IPS-11a (cell line): ENCODE data around the gene DTNB.
"Not testable (repeated sequence)": the region's sequence is repeated elsewhere in the genome, so short reads cannot be mapped to it uniquely, and the experiment has no call there.

Experiments used
- H3K4me3 ChIP-seq: one replicate; pipeline ENCODE4 v1.5.1; 2013; ENCODE audit warnings: low read depth, low read length, control low read depth

The DTNB gene

DNA sequence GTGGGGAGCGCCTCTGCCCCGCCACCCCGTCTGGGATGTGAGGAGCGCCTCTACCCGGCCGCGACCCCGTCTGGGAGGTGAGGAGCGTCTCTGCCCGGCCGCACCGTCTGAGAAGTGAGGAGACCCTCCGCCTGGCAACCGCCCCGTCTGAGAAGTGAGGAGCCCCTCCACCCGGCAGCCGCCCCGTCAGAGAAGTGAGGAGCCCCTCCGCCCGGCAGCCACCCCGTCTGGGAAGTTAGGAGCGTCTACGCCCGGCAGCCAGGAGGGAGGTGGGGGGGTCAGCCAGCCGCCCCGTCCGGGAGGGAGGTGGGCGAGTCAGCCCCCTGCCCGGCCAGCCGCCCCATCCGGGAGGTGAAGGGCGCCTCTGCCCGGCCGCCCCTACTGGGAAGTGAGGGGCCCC, 39.6 kb downstream of the DTNB start:
- not testable (repeated sequence) for H3K4me3 ChIP-seq

DNA sequence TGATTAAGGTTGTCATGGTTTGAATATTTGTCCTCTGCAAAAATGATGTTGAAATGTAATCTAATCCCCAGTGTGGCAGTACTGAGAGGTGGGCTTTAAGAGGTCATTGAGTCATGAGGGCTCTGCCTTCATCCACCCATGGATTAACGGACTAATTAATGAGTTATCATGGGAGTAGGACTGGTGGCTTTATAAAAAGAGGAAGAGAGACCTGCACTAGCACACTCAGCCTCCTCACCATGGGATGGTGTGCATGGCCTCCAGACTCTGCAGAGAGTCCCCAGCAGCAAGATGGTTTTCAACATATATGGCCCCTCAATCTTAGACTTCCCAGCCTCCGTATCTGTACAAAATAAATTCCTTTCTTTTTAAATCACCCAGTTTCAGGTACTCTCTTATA, 41.0 kb downstream of the DTNB start:
- H3K4me3 ChIP-seq, result no peak overlapping the region

DNA sequence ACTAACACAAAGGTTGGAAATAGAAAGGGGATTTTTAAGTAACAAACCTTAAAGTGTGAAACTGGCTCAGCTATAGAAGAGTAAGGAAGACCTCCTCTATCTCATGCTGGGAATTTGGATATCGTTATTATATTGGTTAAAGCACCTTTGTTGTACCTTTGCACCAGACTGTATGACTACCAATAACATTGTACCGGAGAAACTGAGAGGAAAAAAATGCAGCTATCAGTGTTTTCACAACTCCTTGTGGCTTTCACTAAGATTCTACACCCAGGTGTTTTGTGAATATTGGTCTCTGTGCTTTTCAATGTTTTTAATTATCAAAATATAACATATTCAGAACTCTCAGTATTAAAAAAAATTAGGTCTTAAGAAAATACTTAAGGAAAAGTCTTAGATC, 48.7 kb downstream of the DTNB start:
- no peak overlapping the region for H3K4me3 ChIP-seq

DNA sequence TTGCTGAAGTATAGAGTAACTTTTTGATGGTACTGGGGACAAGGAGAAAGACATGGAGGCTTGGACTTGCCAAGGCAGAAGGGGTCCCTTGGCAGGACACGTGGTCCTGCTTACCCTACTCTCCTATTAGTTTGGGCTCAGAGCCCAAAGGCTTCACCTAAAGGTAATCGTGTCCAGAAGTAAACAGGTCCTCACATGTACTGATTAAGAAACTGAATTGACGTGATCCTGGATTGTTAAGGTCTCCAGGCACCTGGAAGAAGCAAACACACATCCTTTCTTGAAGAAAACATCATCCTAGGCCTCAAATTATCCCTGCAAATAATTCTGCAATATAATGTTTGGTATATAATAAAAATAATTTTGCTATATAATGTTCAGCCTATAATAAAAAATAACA, 50.0 kb downstream of the DTNB start:
- no peak overlapping the region for H3K4me3 ChIP-seq

DNA sequence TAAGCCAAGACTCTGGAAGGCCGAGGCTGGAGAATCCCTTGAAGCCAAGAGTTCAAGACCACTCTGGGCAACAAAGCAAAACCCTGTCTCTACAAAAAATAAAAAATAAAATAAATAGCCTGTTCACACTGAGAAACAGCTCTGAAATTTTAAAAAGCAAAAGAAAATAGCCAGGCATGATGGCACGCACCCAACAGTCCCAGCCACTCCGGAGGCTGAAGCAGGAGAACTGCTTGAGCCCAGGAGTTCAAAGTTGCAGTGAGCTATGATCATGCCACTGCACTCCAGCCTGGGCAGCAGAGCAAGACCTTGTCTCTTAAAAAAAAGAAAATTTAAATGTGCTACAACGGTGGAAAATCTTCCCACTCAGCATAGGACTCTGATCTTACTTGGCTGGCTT, 52.7 kb downstream of the DTNB start:
- H3K4me3 ChIP-seq, result no peak overlapping the region

DNA sequence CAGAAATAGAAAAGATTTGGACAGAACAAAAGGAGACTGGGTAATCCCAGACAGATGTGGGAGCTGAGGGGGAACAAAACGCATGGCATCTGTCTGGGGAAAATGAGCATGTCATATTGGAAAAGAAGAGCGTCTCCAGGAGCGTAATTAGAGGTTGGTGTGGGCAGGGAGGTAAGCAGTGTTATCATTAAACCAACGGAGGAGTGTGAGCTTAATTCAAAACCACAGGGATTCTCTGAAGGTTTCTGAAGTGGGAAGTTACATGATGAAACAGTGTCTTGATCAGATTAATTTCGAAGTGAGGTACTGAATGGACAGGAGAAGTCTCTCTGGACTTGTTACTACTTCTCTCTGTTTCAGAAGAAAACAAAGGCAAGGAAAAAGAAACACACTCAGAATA, 53.3 kb downstream of the DTNB start:
- H3K4me3 ChIP-seq, result no peak overlapping the region

DNA sequence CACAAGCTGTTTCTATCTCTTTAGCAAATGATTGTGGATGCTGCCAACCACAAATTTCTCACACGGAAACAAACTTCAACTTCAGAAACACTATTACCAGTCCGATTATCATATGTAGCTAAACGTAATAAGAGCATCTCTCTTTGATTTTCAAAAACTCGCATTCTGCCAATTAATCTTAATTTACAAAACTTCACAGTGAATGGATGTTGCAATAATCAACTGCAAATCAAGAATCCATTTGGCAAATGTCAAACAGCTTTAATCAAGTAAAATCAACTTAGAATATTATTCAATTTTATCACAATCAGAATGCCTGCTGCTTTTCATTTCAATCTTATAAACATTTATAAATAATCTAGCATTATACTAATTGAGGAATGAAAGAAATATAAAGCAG, 54.2 kb downstream of the DTNB start:
- H3K4me3 ChIP-seq, result no peak overlapping the region

DNA sequence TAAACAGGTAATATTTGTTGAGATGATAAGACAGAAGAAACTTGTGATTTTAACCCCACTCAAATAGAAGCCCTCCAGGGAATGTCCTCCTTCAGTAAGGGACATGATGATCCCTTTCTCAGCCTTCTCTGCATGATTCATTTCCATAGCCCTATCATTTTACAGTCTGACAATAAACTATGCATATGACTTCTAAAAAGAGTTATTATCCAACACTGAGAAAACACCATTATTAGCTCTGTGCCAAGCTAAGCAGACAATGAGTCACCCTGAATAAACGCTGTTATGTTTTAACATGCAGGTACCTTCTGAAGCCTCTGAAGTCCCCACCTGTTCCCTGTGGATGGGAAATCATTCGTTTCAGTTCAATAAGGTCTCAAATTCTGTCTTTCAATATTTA, 54.7 kb downstream of the DTNB start:
- no peak overlapping the region for H3K4me3 ChIP-seq

DNA sequence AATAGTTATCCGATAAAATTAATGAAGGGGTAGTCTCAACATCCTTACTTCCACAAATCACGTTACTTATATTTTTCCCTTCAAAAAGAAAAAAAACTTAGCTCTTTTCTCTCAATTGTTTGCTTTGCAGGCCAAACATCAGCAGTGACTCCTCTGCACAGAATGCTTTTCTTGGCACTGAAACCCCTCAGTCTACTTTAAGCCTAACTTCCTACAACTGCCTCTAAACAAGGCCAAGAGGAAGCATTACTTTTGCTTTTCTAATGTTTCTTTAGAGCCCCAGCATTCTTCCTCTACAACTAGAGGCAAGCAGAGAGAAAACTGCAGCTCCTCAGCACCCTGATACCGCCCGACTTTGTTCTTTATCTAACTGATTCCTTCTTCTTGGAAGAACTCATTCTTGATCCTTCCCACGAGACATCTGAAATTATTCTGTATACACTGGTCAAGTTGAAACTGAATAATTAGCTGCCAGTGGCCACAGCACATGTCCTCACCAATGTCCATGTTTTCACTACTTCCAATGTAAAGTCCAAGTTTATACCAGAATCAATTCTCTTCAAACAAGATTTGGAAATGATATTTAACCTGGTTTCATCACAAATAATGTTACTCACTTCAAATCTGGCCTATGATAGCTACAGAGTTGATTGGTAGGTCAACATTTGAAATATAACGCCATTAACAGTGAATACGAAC, 55.3 kb downstream of the DTNB start:
- H3K4me3 ChIP-seq, result no peak overlapping the region

DNA sequence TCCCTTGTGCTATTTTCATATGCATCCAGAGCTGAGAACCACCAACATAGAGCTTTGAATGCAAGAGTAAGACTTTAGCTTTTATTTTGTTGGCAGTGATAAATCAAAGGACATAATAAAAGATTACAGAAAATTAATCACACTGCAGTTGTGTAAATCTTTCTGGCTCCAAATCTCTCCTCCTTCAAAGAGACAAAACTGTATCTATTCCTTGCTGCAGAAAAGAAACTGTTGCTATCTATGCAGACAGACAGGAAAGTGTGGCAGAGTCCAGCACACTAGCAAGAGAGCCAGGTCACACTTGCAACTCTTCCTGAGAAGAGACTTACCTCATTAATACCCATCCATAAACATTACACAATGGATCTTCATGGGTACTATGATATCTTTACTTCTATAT, 57.5 kb downstream of the DTNB start:
- no peak overlapping the region for H3K4me3 ChIP-seq

DNA sequence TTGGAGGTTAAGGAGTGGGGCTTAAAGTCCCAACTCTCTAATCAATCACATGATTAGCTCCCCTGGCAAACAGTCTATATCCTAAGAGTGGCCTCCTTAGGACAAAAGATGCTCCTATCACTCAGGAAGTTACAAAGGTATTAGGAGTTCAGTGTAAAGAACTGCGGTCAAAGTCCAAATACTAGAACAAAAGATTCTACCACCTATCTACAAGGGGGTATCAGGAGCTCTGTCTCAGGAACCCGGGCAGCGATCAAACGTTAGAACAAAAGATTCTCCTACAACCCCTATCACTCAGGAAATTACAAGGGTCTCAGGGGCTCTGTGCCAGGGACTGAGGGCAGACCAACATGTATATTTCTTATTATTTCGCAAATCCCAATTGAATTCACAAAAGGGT, 58.0 kb downstream of the DTNB start:
- H3K4me3 ChIP-seq, result no peak overlapping the region

DNA sequence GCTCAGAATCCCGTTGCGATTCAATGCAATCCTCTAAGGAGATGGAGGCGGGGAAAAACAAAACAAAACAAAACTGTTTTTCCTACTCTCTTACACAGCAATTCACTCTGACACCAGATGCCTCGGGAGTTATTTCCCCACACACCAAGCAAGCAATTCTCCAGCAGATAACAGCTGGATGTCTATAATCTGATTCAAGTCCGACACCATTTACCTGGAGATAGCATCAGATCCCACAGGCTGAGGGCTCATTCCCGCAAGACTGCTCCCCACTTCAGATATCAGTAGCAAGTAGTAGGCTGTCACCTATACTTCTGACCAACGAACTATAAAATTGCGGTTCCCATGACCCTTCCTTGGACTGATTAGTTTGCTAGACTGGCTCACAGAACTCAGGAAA, 58.7 kb downstream of the DTNB start:
- no peak overlapping the region for H3K4me3 ChIP-seq

DNA sequence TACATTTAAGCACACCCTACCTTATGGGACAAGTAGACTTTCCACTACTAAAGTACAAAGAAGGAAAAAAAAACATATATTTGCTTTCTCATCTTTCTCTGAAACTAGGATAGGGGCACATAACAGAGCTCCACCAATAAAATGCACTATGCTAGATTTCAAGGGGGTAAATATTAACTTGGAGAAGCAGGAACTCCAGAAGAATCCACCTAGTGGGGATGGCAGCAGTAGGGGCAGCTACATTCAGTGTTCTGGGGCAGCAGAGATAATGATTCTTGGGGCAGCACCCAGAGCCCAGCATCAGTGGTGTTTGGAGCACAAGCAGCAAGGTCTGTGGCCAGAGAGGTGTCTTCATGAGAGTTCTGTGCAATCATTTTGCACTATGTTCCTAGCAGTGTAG, 64.7 kb downstream of the DTNB start:
- H3K4me3 ChIP-seq, result no peak overlapping the region

DNA sequence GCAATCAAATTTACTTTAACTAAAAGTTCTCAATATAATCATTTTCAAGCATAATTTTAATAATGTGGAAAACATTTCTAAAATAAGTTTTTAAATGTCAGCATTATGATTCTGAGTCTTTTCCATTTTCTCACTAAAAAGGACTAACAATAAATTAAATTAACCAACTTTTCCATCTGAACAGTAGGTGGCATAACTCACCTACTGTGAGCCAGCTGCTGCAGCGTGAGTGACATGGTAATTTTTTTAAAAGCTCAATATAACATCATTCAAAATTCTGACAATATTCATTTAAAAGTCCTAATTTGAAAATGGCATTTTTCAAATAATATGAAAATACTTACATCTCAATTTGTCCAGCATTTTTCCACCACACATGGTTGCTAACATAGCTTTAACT, 66.5 kb downstream of the DTNB start:
- no peak overlapping the region for H3K4me3 ChIP-seq

DNA sequence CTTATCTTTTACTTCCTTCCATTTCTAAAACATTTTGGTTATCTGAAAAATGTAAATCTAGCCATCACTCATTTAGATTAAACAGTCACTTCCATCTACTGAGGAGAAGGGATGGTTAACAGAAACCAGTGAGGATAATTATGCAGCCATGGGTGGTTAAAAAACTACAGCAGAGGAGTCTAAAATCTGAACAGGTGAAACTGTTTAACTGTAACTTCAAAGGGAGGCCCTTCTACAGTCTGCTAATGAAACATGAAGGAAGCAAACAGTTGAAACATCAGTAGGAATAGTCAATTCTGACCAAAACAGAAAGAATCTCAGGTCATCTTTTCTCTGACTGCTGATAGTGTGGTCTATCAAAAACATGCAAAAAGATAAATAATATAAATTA, 71.0 kb downstream of the DTNB start:
- no peak overlapping the region for H3K4me3 ChIP-seq

DNA sequence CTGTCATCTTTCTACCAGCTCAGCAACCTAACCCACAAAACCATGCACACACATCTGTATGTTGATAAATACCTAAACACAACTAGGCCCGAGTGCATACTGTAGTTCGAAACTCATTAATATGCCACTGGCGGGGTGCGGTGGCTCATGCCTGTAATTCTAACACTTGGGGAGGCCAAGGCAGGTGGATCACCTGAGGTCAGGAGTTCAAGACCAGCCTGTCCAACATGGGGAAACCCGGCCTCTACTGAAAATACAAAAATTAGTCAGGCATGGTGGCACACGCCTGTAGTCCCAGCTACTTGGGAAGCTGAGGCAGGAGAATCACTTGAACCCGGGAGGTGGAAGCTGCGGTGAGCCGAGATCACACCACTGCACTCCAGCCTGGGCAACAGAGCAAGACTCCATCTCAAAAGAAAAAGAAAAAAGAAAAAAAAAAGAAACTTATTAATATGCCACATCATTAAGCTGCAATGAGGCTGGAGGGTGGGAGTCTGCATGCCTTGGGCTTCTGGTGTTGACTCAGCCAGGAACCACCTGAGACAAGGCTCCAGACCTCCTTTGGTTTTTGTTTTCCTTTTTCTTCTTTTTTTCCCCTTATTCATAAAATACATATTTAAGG, 71.6 kb downstream of the DTNB start:
- H3K4me3 ChIP-seq, result not testable (repeated sequence)

DNA sequence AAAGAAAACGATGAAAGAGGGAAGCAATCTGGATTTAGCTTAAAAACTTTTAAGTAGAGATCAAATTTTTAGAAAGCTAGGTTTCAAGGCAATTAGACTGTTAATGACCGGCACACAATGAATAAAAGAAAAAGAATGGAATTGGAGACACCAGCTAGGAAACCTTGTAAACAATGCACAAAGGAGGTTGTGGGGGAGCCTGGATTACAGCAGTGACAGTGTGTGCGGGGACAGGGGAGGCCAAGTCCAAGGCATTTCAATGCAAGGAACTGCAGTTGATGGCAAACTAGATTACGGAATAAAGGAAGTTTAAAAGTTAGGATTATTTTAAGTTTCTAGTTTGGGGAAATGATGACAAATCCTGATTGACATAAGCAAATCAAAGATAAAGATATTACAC, 74.5 kb downstream of the DTNB start:
- no peak overlapping the region for H3K4me3 ChIP-seq

DNA sequence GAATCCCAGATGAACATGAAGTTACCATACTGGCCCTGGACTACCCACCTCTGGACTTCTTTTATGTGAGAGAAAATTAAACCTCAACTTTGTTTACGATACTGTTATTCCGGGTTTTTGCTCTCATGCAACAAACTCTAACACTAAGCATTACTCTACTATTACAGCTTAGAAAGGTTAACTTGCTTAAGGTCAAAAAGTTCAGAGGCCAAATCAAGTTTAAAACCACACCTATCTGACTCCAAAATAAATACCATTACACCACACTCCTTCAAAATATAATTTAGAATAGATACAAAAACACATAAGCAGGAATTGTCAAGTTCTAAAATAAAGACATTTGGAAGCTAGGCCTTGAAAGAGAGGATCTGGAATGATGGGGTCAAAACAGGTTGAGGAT, 75.0 kb downstream of the DTNB start:
- no peak overlapping the region for H3K4me3 ChIP-seq

DNA sequence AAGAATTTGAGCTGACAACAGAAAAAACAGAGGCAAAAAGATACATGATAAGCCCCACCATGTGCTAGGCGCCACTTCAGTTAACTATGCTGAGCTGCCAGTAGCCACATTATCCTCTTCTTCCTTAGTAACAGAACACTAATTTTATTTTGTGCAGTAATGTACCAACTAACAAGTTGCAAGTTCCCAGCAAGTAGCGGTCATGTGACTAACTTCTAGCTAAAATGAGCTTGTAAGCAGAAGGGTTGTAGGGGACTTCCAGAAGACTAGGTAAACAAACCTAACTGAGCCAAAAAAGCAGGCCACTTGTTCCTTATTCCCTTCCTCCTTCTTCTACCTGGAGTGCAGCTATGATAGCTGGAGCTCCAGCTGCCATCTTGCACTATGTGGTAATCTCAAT, 75.5 kb downstream of the DTNB start:
- no peak overlapping the region for H3K4me3 ChIP-seq

DNA sequence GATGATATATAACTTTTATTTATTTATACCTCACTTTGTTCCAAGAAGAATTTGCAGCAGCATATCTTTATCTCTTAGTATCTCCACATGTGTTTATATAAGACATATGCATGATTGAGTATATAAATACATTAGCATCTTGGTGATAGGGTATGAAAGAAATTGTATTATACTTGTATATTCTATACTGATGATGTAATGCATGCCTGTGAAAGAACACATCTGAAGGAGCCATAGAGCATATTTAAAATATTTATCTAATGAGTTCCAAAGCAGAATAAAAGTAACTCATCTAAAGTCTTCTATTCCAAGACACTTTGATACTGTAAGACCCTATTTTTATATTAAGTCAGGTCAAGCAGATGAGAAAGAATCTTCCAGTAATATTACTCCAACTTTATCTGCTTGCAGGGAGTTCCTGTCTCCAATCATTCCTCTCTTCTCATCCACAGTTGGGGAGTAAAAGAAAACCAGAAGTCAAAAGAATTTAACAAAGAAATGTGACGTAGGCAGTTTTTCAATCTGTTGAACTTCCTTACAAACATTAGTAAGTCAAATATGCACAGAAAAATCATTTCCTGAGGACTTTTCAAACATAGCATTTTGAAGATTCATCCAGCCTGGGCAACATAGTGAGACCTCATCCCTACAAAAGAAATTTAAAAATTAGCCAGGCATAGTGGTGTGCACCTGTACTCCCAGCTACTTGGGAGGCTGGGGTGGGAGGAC, 76.7 kb downstream of the DTNB start:
- no peak overlapping the region for H3K4me3 ChIP-seq

DNA sequence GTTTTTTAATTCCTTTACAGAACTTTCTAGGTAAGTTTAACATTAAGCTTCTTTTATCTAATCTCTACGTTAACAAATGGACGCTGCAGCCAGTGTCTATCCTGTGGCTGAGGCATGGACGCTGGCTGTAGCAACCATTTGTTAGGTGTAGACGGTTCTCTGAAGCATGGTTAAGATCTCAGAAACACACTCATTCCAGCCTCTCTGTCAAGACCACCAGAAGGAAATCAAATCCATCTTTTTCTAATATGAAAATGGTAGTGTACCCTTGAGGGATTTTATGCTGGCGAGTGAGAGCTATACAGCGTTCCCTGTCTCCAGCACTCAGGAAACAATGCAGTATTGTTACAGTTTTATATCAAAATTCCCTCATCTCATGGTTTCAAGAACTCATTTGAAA, 78.0 kb downstream of the DTNB start:
- H3K4me3 ChIP-seq, result no peak overlapping the region

DNA sequence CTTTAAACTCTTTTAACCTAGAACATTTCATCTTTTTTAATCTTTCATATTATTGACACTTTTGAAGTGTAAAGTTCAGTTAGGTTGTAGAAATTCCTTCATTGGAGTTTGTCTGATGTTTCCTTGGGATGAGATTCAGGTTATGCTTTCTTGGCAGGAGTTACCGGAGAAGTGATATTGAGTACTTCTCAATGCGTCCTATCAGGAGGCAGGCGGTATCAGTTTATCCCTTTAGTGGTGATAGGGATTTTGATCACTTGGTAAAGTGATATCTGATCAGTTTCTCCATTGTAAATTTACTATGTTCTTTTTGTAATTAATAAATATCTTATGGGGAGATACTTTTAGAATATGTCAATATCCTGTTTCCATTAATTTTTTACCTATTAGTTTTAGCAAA, 78.4 kb downstream of the DTNB start:
- no peak overlapping the region for H3K4me3 ChIP-seq
